HG03025 (cell line): ENCODE results near the gene PLAU.
"Not testable (repeated sequence)": the region's sequence is repeated elsewhere in the genome, so short reads cannot be mapped to it uniquely, and the experiment has no call there.

Experiments used
- ATAC-seq: cut with Tn5 transposase; IDR thresholded peaks from one replicate; pipeline ENCODE4 v1.9.1; 2021; ENCODE audit warnings: mild to moderate bottlenecking, moderate library complexity; ENCODE audit not compliant: unreplicated experiment, low FRiP score

PLAU gene

GRCh38 chr10:73919481-73919880 is 8.5 kb downstream of the PLAU start:
- not testable (repeated sequence) for ATAC-seq

- no peak for ATAC-seq
Measured at GRCh38 chr10:73920089-73920488, 9.2 kb downstream of the PLAU start.

DNA sequence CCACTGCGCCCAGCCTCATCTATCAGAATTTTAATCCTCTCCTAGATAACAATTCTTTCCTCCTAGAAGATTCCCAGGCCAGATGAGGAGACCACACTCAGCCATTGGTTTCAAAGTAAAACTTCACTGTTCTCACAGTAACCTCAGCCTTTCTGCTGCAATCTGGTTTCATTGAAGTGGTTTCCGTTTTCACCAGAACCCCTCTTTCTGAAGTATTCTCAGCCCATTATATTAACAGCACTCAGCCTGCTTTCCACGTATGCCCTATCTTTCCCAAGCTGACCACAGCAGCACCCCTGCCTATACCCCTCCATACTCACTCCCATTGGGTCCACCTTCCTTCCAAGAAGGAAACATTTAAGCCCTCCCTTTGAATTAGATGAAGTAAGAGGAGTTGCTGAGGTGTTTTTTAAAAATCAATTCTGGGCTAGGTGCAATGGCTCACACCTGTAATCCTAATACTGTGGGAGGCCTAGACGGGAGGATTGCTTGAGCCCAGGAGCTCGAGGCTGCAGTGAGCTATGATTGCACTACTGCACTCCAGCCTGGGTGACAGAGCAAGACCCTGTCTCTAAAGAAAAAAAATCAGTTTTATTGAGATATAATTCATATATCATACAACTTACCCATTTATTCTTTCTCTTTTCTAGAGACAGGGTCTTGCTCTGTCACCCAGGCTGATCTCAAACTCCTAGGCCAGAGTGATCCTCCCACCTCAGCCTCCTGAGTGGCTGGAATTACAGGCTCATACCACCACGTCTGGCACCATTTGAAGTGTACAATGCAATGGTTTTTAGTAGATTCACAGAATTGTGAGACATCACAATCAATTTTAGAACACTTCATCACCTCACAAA is 11.3 kb downstream of the PLAU start:
- ATAC-seq, result no peak

DNA sequence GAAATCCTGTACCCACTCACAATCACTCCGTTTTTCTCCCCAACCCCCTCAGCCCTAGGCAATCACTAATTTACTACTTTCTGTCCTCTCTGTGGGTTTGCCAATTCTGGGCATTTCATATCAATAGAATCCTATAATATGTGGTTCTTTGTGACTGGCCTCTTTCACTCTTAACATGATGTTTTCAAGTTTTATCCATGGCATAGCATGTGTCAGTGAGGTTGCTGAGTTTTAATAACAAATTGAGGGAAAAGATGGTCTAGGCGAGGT is 11.9 kb downstream of the PLAU start:
- ATAC-seq, result no peak

GRCh38 chr10:73923935-73924598 is 13.1 kb downstream of the PLAU start:
- no peak for ATAC-seq

- no peak for ATAC-seq
Measured at GRCh38 chr10:73924935-73925334, 14.0 kb downstream of the PLAU start.

- ATAC-seq, result no peak
Measured at GRCh38 chr10:73925539-73925938, 14.6 kb downstream of the PLAU start.

GRCh38 chr10:73926152-73926764 is 15.3 kb downstream of the PLAU start:
- ATAC-seq, result no peak

GRCh38 chr10:73930630-73931327 is 19.8 kb downstream of the PLAU start:
- not testable (repeated sequence) for ATAC-seq

DNA sequence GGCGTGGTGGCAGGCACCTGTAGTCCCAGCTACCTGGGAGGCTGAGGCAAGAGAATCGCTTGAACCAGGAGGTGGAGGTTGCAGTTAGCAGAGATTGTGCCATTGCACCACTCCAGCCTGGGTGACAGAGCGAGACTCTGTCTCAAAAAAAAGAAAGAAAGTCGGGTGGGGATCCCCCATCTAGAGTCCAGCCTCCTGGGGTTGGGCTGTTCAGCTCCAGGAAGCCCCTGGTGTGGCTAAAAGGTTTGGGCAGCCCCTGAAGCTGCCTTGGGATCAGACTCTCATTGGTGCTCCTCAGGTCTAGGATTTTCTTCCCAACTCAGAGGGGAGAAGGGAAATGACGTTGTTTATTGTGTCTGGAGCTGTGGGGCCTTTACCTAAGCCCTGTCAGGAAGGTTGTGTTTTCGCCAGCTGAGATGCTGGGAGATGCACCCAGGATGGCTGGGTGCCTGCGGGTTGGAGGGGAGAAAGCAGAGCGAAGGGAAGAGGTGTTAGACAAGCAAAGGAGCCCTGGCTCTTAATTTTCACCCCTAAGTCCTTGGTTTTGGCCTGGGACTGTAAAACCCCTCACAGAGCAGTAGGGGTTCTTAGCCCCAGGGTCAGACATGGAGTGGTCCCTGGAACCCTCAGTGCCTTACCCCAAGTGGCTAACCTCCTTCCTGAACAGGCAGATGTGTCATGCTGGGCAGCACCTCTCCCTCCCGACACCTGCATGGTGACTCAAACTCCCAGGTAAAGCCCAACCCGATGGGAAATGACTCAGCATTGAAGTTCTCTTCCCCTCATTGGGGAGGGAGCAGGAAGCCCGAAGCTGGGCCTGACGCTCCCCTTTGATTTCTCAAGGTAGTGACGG is 21.1 kb downstream of the PLAU start:
- no peak for ATAC-seq

DNA sequence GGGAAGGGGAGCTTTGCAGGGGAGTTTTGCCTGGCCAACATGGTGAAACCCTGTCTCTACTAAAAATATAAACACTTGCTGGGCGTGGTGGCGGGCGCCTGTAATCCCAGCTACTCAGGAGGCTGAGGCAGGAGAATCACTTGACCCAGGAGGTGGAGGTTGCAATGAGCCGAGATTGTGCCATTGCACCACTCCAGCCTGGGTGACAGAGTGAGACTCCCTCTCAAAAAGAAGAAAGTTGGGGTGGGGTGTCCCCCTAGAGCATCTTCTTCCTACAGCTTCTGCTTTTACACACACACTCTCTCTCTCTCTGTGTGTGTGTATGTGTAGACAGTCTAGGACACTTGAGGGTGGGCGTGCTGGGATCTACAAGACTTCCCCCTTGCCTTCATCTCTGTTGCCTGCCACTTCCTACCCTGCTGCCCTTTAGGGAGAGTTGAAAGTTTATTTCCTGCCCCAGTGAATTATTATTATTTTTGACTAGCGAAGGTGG is 21.7 kb downstream of the PLAU start:
- no peak for ATAC-seq

DNA sequence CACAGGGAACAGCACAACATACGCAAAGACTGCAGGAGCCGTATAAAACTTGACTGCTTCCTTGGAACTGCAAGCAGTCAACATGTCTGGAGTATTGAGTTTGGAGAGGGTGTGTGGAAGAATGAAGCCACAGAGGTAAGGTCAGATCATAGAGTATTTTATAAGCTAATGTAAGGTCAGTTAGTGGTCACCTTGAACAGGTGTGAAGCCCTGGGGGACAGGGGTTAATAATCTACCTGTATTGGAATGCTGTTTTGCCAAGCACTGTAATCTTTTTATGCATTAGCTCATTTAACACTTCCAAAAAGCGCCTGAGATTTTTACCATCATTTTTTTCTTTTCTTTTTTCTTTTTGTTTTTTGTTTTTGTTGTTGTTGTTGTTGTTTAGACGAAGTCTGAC is 23.1 kb downstream of the PLAU start:
- ATAC-seq, result no peak

- no peak for ATAC-seq
Measured at GRCh38 chr10:73935895-73936294, 25.0 kb downstream of the PLAU start.

DNA sequence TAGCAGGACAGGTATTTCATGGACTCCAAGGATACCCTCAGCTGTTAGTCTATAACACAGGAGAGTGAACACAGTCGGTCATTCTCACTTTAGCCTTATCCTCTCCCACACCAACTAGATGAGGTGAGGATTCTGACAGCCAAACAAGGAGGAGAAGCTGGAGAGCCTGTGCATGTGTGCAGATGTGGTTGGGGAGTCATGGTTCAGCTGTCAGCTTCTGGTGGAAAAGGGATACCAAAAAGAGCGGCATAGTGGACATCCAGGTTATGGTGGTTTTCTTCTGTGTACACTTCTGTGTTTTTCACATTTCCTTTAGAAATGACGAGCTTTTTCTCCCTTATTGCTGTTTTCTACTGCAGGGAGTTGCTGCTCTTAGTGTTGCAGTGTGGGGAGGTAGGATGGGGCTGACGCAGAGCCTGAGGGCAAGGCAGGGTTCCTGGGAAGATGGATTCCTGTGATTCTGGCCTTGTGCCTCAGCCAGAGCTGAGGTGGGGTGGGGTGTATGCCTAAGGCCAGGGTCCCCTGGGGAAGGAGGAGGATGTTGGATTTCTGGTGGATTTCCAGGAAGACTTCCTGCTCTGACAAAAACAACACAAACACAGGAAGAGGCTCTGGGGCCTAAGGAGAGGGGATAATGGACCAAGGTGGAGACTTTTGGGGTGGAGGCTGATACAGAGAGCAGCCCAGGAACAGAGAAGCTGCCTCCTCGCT is 26.6 kb downstream of the PLAU start:
- no peak for ATAC-seq

GRCh38 chr10:73940634-73941221 is 29.8 kb downstream of the PLAU start:
- ATAC-seq, result peak; percentile 66

DNA sequence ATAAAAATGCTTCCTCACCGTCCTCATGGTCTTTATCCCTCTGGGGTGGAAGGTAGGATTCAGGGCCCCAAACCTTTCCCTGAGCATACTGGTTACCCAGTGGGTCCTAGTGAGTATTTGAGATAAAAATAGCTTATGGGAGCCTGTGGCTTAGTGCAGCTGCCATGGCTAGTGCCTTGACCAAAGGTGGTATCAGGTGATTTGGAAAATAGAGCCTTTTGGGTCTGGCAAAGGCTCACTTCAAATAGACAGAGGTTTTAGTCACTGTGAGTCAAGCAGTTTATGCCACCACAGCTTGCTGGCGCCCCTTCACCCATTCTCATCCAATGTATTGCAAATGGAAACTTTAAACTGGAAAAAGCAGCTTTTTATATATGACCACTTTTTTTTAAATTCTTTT is 30.4 kb downstream of the PLAU start:
- no peak for ATAC-seq

DNA sequence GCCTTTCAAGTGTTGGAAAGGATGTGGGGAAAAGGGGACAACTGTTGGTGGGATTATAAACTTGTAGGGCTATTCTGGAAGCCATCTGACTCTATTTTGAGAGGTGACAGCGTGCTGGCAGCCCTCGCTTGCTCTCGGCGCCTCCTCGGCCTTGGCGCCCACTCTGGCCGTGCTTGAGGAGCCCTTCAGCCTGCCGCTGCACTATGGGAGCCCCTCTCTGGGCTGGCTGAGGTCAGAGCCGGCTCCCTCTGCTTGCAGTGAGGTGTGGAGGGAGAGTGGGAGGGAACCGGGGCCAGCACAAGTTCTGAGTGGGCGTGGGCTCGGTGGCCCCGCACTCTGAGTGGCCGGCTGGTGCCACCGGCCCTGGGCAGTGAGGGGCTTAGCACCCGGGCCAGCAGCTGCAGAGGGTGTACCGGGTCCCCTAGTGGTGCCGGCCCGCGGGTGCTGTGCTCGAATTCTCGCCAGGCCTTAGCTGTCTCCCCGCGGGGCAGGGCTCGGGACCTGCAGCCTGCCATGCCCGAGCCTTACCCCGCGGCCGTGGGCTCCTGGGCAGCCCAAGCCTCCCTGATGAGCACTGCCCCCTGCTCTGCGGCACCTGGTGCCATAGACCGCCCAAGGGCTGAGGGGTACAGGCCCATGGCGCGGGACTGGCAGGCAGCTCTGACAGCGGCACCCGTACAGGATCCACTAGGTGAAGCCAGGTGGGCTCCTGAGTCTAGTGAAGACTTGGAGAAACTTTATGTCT is 33.6 kb downstream of the PLAU start:
- ATAC-seq, result no peak
